HG03135 (cell line): ENCODE results near the gene CFAP300.

ENCODE experiments used
- ATAC-seq: cut with Tn5 transposase; IDR thresholded peaks from one replicate; pipeline ENCODE4 v1.9.1; 2021; ENCODE audit warnings: mild to moderate bottlenecking, moderate library complexity; ENCODE audit not compliant: unreplicated experiment

CFAP300 gene

GRCh38 chr11:102047305-102047924 lies at the start of gene CFAP300:
TSS of gene CFAP300 (plus strand) at chr11:102047437. CDS start at chr11:102047471, 34 bp downstream.
- peak; percentile 56 for ATAC-seq

- ATAC-seq: no peak
These were observed 45.4 kb upstream of the CFAP300 start for GRCh38 chr11:102001657-102002338.

DNA sequence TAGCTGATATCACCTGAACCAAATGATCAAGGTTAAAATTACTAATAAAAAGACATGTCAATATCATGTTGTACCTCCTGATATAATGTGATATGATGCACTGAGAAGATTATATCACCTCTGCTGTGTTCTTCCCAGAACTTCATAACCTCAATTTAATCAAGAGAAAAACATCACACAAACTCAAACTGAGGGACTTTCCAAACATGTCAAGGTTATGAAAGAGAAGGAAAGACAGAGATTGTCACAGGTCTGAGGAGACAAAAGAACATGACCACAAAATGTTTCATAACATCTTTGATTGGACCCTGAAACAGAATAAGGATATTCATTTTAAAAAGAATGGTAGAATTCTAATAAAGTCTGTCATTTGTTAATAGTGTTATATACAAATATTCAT lies 43.0 kb upstream of the CFAP300 start:
- no peak for ATAC-seq

DNA sequence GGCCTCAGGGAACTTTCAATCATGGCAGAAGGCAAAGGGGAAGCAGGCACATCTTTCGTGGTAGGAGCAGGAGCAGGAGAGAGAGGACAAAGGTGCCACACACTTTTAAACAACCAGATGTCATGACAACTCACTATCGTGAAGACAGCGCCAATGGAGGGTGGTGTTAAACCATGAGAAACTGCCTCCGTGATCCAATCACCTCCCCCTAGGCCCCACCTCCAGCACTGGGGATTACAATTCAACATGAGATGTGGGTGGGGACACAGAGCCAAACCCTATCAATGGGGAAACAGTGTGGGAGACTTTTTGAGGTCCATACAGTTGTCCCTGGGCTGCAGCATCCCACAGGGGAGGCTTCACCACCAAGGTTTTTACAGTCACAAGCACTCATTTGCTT lies 41.9 kb upstream of the CFAP300 start:
- ATAC-seq: no peak

DNA sequence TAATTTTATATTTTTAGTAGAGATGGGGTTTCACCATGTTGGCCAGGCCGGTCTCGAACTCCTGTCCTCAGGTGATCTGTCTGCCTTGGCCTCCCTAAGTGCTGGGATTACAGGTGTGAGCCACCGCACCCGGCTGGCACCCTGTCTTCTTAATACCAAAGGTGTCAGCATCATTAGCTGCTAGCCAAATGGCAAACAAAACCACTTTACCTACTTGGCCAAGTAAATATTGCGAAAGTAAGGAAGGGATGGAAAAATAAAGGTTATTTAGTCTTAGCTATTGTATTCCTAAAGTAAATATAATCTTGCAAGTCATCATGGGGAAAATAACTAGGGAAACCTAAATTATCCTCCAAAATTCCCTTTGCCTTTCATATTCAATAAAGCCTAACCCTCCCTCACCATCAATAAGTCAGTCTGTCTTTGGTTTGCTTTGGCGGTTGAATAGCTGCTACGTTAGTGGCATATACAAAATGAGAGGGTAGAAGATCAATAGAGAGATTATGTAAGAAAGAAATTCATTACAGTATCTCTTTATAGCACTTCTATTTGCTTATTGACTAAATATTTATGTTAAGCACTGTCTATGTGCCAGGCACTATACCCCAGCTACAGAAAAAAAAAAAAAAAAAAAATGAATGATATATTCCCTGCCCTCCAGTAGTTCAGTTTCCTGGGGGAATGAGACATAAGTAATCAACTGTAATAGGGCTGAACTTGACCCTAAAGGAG lies 40.2 kb upstream of the CFAP300 start:
- ATAC-seq: no peak

DNA sequence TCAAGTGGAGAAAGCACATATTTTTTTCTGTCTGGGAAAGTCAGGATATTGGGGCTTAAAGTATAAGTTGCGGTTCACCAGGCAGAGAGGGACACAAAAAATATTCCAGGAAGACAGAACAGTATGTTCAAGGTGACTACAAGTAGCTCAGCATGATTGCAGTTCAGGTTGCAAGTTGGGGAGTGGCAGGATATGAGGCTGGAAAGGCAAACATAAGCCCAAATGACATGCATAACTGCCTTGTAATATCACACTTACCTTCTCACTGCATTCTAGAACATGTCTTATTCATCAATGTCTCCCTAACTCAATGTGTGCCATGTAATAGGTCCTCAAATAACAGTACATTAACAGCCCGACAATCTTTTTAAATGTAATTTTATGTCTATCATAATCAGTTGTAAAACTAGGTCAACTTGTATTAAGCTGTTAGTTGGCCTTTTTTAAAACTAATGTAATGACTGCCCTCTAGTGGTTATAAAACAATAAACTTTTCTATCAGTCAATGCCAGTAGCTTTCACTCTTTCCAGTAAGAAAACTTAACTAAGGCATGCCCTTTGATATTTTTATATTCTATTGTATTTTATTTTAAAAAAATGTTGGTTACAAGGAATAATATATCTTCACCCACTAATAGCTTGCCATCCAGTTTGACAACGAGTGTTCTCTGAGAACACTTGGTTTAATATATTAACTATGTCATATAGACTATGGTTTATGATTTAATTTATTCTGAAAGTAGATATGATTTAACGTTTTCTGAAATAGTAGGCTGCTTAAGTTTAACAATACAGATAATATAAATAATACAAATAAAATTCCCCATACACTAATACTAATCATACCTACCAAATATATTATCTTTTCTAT lies 39.4 kb upstream of the CFAP300 start:
- ATAC-seq: no peak

GRCh38 chr11:102010776-102011494 lies 36.3 kb upstream of the CFAP300 start:
- no peak for ATAC-seq

GRCh38 chr11:102012946-102013345 lies 34.3 kb upstream of the CFAP300 start:
- ATAC-seq: no peak

GRCh38 chr11:102014756-102015155 lies 32.5 kb upstream of the CFAP300 start:
- ATAC-seq: no peak

DNA sequence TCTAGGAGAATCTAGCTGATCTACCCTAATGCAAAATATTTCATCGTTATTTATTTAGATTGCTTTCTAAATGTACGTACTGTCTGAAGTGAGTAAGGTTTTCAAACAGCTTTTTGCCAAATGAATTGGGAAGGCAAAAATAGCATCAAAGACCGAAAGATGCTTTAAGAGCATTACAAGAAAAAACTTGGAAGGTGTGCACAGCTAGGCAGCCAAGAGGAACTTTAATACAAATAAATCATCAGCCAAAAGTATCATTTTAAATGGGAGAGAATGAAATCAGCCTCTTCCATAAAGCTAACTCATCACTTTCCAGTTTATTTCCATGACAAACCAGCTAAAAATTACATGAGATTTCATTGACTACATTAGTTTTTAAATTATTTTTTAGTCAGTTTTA lies 30.2 kb upstream of the CFAP300 start:
- no peak for ATAC-seq

DNA sequence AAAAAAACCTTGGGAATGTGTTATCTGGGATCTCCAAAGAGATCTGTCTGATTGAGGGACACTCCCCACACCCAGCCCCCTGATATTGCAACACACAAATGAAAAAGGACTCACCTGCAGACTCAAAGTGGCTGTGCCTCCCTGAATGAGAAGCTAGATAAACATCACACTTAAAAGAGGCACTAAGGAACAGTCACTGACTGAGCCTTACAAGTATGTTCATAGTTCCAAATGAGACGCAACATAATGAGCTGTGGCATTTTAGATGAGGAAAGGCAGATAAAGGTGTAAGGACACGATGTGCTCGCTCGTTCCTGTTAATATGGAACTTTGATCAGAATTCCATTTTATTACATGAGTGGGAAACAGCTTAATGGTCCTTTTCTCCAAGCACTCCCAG lies 21.0 kb upstream of the CFAP300 start:
- no peak for ATAC-seq

DNA sequence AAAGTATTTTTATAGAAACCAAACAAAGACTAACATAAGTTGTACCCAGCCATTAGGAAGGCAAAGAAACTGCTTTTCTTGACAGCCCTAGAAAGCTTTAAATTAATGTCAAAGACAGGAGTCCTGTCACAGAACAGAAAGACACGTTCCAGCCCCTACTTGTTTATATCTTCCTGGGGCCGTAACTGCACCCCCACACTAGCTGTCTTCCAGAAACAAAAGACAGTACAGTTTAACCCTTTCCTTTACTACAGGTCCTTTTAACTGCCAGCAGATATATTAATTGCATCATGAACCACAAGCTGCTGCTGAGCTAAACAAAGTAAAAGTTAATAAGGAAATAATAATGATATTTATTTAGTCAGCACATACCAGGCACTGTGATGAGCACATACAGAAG lies 20.3 kb upstream of the CFAP300 start:
- no peak for ATAC-seq

DNA sequence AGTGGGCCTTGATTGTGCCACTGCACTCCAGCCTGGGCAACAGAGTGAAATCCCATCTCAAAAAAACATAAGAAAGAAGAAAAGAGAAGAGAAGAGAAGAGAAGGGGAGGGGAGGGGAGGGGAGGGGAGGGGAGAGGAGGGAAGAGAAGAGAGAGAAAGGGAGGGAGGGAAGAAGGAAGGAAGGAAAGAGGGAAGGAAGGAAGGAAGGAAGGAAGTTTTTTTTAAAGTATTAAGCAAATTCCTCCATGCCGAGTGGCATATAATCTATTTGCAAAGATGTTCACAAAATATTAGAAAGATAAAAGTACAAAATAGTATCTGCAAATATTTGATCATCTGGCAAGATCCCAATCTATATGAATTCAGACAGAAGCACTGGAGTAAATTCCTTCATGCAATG lies 10.5 kb upstream of the CFAP300 start:
- no peak for ATAC-seq

DNA sequence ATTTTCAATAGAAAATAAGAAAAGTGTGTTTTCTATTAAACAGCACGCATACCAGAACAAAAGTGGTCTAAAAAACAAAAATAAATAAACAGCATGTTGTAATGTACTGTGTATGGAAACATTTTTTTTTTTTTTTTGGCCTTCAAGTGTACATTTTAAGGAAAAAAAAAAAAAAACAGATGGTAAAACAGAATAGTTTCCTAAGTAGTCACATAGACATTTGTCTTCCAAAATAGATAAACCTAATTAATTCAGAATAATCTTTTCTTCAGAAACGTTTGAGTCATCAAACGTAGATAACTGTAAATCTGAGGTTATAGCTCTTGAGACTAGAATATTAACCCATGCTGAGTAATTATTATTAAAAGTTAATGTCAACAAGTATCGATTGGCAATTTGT lies 396 bp upstream of the CFAP300 start:
- no peak for ATAC-seq

DNA sequence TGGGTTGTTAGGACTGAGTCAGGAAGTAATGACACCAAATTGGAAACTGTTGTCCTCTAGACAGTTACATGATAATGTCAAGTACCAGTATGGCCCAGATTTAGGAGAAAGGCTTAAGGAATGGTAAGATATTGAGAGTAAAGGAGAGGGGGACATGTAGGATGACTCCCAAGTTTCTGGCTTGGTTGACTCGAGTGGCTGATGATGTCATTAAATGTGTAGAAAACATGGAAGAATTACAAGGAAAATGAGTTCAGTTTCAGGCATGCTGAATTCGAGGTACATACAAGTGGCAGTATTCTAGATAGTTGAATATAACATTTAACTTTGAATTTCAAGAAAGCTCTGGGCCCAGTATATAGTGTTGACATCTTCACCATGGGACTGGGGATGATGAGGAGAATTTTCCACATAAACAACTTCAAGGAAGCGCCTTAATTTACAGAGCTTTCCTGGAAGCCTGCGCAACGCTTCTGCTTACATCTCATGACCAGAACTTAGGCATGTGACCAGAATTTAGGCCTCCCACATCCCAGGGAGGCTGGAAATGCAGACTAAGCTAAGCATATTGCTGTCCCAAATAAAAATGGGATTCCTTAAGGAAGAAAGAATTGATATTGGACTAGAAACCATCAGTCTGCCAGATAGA lies 3.8 kb downstream of the CFAP300 start:
- no peak for ATAC-seq

DNA sequence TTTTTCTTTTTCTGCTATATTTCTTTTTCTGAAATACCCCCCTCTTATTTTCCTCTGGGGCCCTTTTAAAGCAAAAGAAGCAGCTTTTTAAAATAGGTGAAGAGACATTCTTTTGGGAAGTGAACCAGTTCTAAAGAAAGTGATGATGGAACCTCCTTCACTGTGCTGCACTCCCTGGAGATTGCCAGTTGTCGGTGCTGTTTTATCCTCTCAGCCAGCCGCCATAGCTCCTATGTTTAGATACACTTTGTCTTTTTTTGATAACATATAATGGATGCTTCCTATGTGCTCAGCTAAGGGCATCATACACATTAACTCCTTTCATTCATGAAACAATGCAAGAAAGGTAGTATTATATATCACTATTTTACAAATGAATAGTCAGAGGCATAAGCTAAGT lies 14.0 kb downstream of the CFAP300 start:
- no peak for ATAC-seq

- no peak for ATAC-seq
These were observed 14.9 kb downstream of the CFAP300 start for GRCh38 chr11:102062106-102062505.

DNA sequence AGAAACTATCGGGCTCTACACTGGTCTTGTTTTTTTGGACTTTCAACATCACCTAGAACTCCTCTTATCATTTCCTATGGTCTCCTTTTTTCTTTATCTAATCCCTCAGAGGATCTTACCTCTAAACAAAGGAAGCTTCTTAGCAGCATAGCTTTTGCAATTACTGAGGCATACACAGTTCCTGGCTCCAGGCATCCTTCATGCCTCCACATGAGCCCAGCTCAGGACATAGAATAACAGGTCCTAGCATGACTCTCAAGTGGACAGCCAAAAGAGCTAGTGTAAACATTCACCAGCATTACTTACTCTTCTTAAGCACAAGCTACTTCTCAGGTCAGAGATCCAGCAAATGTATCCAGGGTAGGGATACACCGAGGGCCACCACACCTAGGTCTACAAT lies 17.1 kb downstream of the CFAP300 start:
- no peak for ATAC-seq

DNA sequence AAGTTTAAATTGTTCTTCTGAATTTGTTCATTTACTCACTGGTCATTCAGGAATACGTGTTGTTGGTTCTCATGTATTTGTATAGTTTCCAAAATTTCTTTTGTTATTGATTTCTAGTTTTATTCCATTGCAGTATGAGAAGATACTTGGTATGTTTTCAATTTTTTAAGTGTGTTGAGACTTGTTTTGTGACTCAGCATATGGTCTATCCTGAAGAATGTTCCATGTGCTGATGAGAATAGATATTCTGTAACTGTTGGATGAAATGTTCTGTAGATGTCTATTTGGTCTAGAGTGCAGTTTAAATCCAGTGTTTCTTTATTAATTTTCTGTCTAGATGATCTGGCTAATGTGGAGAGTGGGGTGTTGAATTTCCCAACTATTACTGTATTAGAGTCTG lies 23.5 kb downstream of the CFAP300 start:
- ATAC-seq: no peak
